Jurkat, Clone E6-1 (cell line): Measurements from ENCODE around the gene NRCAM.

Experiments used
- DNase-seq: peaks from one replicate; pipeline ENCODE4 v3.0.0-alpha.2; 2011; ENCODE audit warnings: low read depth, low spot score
- H3K4me3 ChIP-seq: 2 replicates; pipeline ENCODE4 v1.5.1; 2011; ENCODE audit warnings: mild to moderate bottlenecking, low read length, control low read depth, moderate library complexity

The NRCAM gene

GRCh38 chr7:108434010-108434409, 22.2 kb downstream of the NRCAM start:
- no peak for DNase-seq

GRCh38 chr7:108431099-108431498, 25.1 kb downstream of the NRCAM start:
- no peak overlapping the region for H3K4me3 ChIP-seq
- DNase-seq = no peak

More at GRCh38 chr7:108434010-108434409, 22.2 kb downstream of the NRCAM start:
- H3K4me3 ChIP-seq = no peak overlapping the region

DNA sequence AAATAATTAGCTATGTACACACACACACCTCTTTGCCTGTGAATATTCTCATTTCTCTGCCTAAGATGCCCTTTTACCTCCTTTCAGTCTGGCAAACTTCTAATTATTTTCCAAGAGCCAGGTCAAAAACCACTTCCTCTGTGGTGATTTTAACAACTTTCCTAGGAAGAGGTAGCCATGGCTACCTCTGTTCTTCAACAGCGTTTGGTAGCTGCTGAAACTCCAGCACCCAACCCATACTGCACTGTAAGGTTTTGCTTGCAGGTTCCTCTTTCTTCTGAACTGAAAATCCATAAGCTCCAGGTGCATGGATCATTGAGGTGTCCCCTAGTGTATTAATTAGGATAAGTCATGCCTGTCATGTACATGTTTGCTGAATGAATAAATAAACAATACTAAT, 25.6 kb downstream of the NRCAM start:
- no peak overlapping the region for H3K4me3 ChIP-seq
- DNase-seq = no peak

DNA sequence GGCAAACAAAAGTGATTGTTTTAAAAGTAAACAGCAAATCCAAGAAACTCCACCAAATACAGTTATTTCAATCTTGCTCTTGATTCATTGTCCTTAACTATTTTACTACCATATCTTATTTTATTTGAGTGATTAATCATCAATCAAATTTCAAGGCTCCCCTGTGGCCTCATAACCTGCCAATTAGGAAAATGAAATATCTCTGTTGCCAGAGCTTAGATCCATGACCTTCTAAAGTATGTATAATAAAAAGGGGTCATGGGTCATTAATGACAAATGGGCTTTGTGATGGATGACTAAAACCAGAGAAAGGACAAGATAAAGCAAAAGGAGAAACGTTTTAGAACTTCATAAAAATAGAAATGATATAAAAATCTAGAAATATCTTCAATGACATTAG, 28.5 kb downstream of the NRCAM start:
- DNase-seq = no peak
- H3K4me3 ChIP-seq = no peak overlapping the region

- DNase-seq = no peak
Measured at GRCh38 chr7:108425714-108426275, 30.4 kb downstream of the NRCAM start.

DNA sequence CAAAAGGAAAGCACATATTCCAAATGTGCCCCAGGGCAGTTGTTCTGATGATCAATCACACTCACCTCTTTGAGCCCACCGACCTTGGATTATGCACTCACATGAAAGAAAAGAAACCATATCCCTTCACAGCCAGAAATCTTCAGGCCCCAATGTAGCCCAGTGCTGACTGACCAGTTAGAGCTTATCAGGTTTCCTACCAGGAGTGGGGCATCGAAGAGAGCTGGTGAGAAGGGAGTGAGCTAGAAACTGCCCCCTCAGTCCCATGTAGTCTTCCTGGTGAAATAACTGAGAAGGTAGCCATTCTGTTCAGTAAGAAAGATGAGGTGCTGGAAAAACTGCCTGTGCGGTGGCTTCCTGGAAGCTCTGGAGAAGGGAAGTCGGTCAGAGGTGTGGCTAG, 32.2 kb downstream of the NRCAM start:
- DNase-seq = no peak
- no peak overlapping the region for H3K4me3 ChIP-seq

More at GRCh38 chr7:108425714-108426275, 30.4 kb downstream of the NRCAM start:
- no peak overlapping the region for H3K4me3 ChIP-seq

DNA sequence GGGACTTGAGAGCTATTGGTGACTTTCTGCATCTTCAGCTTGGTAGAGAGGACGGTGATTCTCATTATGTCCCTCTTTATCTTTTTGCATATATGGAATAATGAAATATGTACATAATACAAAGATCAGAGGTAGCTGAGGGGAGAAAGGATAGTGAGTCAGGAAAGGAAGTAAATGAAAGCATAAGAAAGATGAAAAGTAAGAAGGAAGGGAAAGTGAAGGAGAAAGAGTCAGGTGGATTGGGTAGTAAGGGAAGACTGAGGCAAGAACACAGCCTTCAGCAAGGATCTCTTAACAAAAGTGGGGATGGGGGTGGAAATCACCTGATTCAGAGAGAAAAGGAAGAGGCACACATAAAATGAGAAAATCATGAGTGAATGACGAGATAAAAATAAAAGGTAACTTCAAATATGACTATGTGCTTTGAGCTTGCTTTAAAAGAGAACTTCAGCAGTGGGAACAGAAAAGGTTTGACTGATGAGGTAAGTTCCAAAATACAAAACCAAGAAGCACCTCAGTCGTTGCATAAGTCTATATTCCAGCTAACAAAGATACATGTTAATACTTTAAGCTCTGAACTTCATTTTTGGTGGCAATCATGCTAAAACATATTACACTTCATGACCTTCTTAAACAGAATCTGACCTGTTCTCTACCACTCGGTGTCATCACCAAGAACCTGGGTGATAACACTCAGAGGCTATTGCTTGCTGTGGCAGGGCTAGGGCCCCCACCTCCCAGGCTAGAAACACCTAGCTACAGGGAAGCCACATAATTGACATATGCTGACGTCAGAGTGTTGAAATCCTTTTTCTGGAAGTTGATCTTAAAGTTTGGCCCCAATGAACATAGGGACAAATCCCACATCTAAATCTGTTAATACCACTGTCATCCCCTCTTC, 32.9 kb downstream of the NRCAM start:
- no peak for DNase-seq
- H3K4me3 ChIP-seq = no peak overlapping the region

DNA sequence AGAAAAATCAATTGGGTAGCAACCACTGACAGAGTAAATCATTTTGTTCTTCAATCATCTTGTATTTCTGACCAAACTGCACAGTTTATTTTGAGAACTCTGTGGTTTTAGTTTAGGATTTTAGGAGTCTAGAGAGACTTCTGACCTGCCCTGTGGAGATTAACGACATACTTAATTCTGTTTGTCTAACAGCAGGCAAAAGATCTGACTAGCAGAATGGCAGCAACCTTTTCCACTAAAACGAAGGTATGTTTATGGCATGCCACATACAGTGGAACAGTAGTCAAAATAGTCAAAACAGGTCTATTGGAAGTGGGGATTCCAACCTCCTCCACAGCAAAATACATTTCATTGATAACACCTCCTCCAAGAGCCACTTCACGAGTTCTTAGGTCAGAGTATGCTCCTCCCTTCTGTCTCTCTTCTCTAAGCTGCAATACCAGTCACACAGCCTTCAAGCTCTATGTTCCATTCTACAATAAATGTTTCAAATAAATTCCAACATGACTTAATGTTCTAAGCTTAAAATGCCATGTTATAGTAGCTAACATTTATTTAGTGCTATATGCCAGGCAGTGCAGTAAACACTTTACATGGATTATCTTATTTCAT, 34.4 kb downstream of the NRCAM start:
- no peak overlapping the region for H3K4me3 ChIP-seq
- no peak for DNase-seq

GRCh38 chr7:108419961-108420908, 36.0 kb downstream of the NRCAM start:
- no peak overlapping the region for H3K4me3 ChIP-seq
- no peak for DNase-seq

GRCh38 chr7:108418946-108419345, 37.3 kb downstream of the NRCAM start:
- no peak for DNase-seq
- no peak overlapping the region for H3K4me3 ChIP-seq

- no peak overlapping the region for H3K4me3 ChIP-seq
- DNase-seq = no peak
Measured at GRCh38 chr7:108417926-108418325, 38.3 kb downstream of the NRCAM start.

- no peak for DNase-seq
- no peak overlapping the region for H3K4me3 ChIP-seq
Measured at GRCh38 chr7:108417144-108417543, 39.1 kb downstream of the NRCAM start.

- DNase-seq = peak; percentile 67
- no peak overlapping the region for H3K4me3 ChIP-seq
Measured at GRCh38 chr7:108415821-108416536, 40.3 kb downstream of the NRCAM start.

- DNase-seq = no peak
- H3K4me3 ChIP-seq = no peak overlapping the region
Measured at GRCh38 chr7:108415084-108415483, 41.2 kb downstream of the NRCAM start.

DNA sequence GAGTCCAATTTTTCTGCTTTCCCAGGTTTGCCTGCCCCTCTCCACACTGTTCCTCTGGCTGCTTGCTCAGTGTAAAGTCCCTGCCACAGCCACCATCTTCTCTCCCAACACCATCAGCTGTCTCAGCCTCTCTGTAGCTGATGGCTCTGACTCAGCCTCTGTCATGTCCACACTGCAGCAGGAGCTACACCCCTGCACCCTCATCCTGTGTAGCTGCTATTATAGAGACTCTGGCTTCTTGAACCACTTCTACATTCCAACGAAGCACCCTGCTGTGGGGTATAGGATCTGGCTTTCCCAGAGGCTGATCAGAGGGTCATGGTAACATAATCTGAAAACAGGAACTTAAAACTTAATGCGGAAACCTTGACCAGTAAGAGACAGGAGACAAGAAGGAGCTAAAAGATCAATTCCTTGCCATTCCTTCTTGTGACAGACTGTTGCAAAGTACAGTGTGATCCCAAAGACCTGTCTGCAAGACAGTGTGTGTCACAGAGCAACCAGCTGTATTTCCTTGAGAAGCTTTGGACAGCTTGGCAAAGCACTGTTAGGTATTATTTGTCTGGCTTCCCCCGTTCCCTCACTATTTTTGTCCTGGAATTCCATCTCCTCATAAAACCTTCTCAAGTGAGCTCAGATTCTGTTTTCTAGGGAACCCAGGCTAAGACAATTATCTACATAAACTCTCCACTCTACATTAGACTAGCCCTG, 42.3 kb downstream of the NRCAM start:
- DNase-seq = no peak
- H3K4me3 ChIP-seq = no peak overlapping the region

- no peak for DNase-seq
- H3K4me3 ChIP-seq = no peak overlapping the region
Measured at GRCh38 chr7:108413337-108413736, 42.9 kb downstream of the NRCAM start.

DNA sequence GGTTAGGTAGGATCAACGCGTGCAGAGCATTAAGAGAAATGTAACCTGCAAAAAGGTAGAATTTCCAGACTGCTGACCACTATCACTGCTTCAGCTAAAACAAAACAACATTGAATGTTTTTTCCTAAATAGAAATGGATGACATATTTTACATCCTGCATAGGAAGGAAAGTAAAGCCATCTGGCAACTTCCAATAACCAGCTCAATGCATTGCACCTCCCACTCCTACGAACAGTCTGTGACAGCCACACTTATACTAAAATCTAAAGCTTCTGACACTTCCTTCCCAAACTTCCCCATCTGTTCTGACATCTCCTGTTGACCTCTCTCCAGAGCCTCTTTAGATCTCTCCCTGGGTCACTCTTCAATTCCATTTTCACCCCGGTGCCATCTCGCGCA, 47.1 kb downstream of the NRCAM start:
- no peak for DNase-seq
- no peak overlapping the region for H3K4me3 ChIP-seq
